ENCODE measurements around the gene AARS2. TPM values are rescaled to one million over a fixed set of nuclear protein-coding genes. Genes with fewer than 3 reads are reported as not detected.

Gene AARS2
- total and polyA plus RNA-seq, 10 of the 15 experiments (the other 5 are each of a cell fraction or from before 2014, with no cell fraction given) = 0.71 to 18.3 (median 12.7) TPM

GRCh38 chr6:44292661-44293365 is 20.3 kb downstream of the AARS2 start:
- intact Hi-C loops (cut with micrococcal nuclease; ENCODE audit: unreplicated experiment) = no loop called here
- no peak overlapping the region for H3K27ac ChIP-seq (ENCODE audit: control insufficient read depth, insufficient read depth)
- H3K4me1 ChIP-seq (ENCODE audit: control insufficient read depth, insufficient read depth, low read length) = no peaks in the 10 kb centered on the region
- SMC1A ChIA-PET (ENCODE audit: uncharacterized antibody, unreplicated experiment) = no interaction called here
- H3K9ac ChIP-seq (ENCODE audit: control insufficient read depth, insufficient read depth, low read length) = no peak overlapping the region
- ATAC-seq (no peak), FAIRE-seq (no peak), DNase-seq (ENCODE audit: low read depth, low spot score) (no peak)
- H3K4me2 ChIP-seq (ENCODE audit: control insufficient read depth, insufficient read depth) = no peak overlapping the region
- TF ChIP-seq ZSCAN29 (IDR thresholded peaks at IDR 0.05) = no peak
- TF ChIP-seq SMAD1 (IDR thresholded peaks at IDR 0.05; ENCODE audit: low read depth, partially characterized antibody) = no peak
- no peak for TF ChIP-seq POLR2A (IDR thresholded peaks at IDR 0.05; ENCODE audit: low read depth, low read length)
- TF ChIP-seq USF2 (IDR thresholded peaks at IDR 0.05; ENCODE audit: borderline replicate concordance, low read depth, low read length) = no peak
- TF ChIP-seq E4F1 (IDR thresholded peaks at IDR 0.05; ENCODE audit: borderline replicate concordance, partially characterized antibody) = no peak
- H3K27me3 ChIP-seq (replicated peaks in 1 of 2; ENCODE audit: control insufficient read depth in 2 of 2, insufficient read depth in 2 of 2, low read length in 1 of 2) = peaks cover 7 to 14% of the 10 kb centered on the region in 2 experiments
- POLR2A ChIA-PET = no interaction called here
- H3K9me3 ChIP-seq (replicated peaks; ENCODE audit: control insufficient read depth, insufficient read depth, low read length) = no peaks in the 10 kb centered on the region
- no peaks in the 10 kb centered on the region for H3K36me3 ChIP-seq (ENCODE audit: control insufficient read depth in 2 of 2, insufficient read depth in 2 of 2, low read length in 1 of 2)
- H3K4me3 ChIP-seq = no peak overlapping the region
- BruUV-seq (replicated peaks) = no TSS peak
- no peak overlapping the region for H2AFZ ChIP-seq (ENCODE audit: control insufficient read depth, low read depth, low read length)
- CTCF ChIA-PET = interaction anchor here (0.6 to 1.4 kb wide), 3 partner anchors 25 to 120 kb away, joined by 3 to 6 read pairs (median 3); no protein-coding TSS in a partner anchor
- in situ Hi-C loops (cut with MboI) = no loop called here
- WGBS (ENCODE audit: insufficient coverage, insufficient replicate concordance, low lambda C conversion rate, missing lambda C conversion rate) = 37% methylated on average over 4 of the region's 4 CpGs
- no peaks in the 10 kb centered on the region for H4K20me1 ChIP-seq (ENCODE audit: control insufficient read depth, insufficient read depth)
- H3K79me2 ChIP-seq (ENCODE audit: control insufficient read depth, insufficient read depth, low read length) = no peaks in the 10 kb centered on the region
- RAD21 ChIA-PET (ENCODE audit: unreplicated experiment) = no interaction called here
